Fibroblast of villous mesenchyme (primary cell): ENCODE measurements around the gene MEIOSIN. TPM values are rescaled to one million over a fixed set of nuclear protein-coding genes. Genes with fewer than 3 reads are reported as not detected.
"Not testable (repeated sequence)": the region's sequence is repeated elsewhere in the genome, so short reads cannot be mapped to it uniquely, and the experiment has no call there.

ENCODE experiments used
- DNase-seq: peaks from one replicate; pipeline ENCODE4 v3.0.0-alpha.2; 2010; ENCODE audit warnings: low read depth
- H3K4me3 ChIP-seq: 2 replicates; pipeline ENCODE4 v1.5.1; 2011; ENCODE audit warnings: low read depth, mild to moderate bottlenecking, low read length
- CTCF ChIP-seq: IDR thresholded peaks from 2 replicates; pipeline ENCODE4 v1.5.1; 2012; ENCODE audit warnings: low read depth, mild to moderate bottlenecking, low read length; ENCODE audit not compliant: insufficient read depth
- total RNA-seq: library from RNA; depleted of rRNA; stranded (reverse); fragments of >200 nt; gene quantifications from 2 replicates; pipeline ENCODE4 v1.2.3, GENCODE V29; 2012

Gene MEIOSIN, protein sequence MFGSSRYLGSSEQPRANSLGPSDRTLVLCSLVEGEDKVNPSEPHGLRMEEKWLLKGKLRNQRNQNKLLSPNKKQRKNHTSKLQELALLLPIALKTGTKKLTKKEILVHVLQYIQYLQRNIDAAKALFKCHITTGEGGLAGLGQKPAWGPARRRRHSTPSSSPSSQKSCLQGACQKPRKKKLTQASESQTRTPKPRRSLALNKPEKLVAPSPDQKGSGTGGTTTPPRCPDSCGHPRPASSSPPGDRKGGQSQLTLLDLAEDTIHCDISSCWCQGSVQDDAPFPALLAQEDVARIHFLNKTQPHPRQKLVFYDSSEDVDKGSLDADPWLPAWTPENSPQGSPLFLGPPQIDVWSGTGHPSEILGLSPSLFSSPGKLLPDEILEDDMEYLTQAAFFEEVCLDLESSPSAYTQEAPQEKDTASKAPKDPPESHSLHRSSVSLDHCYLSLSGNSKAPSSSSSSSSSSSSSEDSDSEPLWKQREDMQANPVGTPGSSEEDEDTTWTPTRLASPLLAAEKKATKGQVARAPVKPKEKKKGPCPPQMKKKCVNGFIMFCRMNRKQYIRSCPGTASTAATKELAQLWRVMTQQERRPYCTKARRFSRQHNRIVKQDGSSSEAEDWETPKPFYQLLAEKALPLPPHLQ
- not detected in 2 replicates for total RNA-seq

- no peak within 1 kb of the TSS for H3K4me3 ChIP-seq
- no peak for TF ChIP-seq CTCF
- no peak for DNase-seq
Observed at GRCh38 chr19:45733160-45733810, at the start of gene MEIOSIN. MEIOSIN (plus strand) TSS chr19:45733439; CDS start chr19:45735377, 1,938 bp downstream.

DNA sequence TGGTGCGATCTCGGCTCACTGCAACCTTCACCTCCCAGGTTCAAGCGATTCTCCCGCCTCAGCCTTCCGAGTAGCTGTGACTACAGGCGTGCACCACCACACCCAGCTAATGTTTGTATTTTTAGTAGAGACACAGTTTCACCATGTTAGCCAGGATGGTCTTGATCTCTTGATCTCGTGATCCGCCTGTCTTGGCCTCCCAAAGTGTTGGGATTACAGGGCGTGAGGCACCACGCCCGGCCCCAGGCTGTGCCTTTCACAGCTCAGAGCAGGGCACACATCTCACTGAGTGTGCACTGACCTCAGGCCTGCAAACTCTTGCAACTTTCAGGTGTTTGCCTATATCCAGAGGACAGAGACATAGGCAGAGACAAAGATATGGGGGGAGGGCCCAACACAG, 48.2 kb upstream of the MEIOSIN start:
- H3K4me3 ChIP-seq, DNase-seq: not testable (repeated sequence)

- no peak for TF ChIP-seq CTCF
- H3K4me3 ChIP-seq = no peak overlapping the region
- DNase-seq = no peak
Observed at GRCh38 chr19:45687599-45687998, 45.6 kb upstream of the MEIOSIN start.

DNA sequence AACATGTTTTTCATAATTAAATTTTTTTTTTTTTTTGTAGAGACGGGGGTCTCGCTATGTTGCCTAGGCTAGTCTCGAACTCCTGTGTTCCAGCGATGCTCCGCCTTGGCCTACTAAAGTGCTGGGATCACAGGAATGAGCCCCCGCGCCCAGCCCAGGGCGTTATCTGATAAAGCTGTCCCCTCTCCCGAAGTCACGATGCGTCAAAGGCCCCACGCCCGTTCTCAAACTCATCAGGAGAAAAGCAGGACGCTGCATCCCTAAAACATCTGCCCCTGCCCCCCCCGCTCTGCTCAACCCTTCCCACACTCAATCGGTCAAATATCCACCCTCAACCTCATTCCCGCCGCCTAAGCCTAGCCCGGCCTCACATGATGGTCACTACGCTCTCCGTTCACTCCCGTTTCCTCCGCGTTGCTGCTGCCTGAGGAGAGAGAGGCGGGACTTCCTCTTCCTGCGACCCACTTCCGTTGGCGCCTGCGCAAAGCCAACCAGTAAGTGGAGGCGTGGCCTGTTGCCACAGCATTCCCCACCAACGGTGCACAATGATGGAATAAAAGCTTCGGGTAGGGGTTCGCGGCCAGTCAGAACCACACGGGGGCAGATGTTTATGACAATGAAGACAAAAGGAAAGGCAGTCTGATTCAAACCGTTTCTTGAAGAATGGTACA, 41.6 kb upstream of the MEIOSIN start, which contains the start of gene SNRPD2:
TSS of gene SNRPD2 (minus strand) at position 438 of the 671 bp plus-strand sequence. CDS start at position 373, 65 bp downstream.
- DNase-seq = peak; percentile 97
- TF ChIP-seq CTCF = no peak
- H3K4me3 ChIP-seq = peak within 1 kb of the TSS; percentile 93

DNA sequence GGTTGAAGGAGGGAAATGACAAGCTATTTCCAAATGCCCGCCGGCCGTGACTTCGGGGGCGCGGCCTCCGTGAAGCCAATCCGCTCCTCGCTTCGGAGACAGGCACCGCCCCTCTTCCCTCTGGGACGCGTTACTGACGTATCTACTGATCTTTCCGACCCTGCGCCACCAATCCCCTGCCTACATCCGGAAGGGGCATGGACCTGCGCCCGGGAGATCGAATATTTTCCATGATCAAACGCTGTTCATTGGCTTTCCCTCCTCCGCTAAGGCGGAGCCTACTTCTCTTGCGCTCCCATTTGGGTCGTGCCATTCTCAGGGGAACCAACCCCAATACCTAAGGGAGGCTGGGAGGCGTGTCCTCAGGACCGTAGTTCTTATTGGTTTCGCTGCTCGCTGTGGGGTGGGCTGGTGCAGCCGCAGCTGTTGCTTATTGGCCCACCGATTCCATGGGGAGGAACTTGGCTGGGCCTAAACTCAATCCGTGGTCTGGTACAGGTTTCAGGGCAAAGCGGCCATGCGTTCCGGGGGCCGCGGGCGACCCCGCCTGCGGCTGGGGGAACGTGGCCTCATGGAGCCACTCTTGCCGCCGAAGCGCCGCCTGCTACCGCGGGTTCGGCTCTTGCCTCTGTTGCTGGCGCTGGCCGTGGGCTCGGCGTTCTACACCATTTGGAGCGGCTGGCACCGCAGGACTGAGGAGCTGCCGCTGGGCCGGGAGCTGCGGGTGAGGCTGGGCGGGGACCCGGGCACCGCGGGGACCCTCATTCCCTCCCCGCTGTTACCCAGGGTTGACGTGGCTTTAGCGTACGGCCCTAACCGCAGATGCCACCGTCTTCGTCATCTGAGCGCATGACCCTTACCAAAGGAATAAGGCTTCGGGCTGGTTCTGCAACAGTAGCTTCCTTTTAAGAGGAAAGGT, 40.8 kb upstream of the MEIOSIN start, which contains the start of gene QPCTL:
TSS of gene QPCTL (plus strand) at position 480 of the 919 bp plus-strand sequence. CDS start at position 518, 38 bp downstream.
- peak within 1 kb of the TSS; percentile 93 for H3K4me3 ChIP-seq
- TF ChIP-seq CTCF = no peak
- DNase-seq = peak; percentile 100

GRCh38 chr19:45693106-45693788, 40.0 kb upstream of the MEIOSIN start:
- peak; percentile 91 for TF ChIP-seq CTCF
- DNase-seq = peak; percentile 69
- peak overlapping the region; percentile 93 for H3K4me3 ChIP-seq
